HG02571 (cell line): ENCODE measurements around the gene KRTAP2-3.
"Not testable (repeated sequence)": the region's sequence is repeated elsewhere in the genome, so short reads cannot be mapped to it uniquely, and the experiment has no call there.

Experiments used
- ATAC-seq: cut with Tn5 transposase; IDR thresholded peaks from one replicate; pipeline ENCODE4 v1.9.1; 2021; ENCODE audit warnings: mild to moderate bottlenecking, moderate library complexity; ENCODE audit not compliant: unreplicated experiment

Gene KRTAP2-3

DNA sequence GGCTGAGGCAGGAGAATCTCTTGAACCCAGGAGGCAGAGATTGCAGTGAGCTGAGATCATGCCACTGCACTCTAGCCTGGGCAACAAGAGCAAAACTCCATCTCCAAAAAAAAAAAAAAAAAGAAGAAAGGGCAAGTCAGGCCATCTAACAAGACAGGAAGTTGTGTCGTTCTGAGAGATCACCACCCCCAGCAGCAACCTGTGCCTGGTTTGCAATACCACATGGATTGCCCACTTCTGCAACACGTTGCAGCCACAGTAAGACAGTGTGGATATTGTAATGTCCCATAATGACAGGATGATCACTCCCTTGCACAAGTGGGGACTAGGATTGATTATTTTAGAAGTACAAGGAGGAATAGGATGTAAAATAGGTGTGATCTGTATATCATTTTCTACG, 9.1 kb upstream of the KRTAP2-3 start:
- ATAC-seq = no peak

DNA sequence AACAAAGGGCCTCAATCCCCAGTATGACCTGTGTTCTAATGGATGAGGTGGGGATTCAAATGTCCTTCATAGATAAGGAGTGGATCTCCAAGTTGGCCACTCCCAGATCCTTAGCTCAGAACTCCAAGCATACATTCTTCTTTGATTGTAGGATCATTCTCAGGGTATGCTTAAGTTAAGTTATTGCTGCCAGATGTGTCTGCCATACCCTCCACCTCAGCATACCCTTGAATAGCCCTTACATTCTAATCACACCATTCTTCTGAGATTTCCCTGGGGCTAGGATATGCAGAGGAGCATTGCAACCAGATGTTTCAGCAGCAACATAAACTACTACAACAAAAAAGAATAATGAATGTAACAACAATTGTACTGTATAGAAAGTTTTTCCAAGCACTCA, 7.4 kb upstream of the KRTAP2-3 start:
- no peak for ATAC-seq

DNA sequence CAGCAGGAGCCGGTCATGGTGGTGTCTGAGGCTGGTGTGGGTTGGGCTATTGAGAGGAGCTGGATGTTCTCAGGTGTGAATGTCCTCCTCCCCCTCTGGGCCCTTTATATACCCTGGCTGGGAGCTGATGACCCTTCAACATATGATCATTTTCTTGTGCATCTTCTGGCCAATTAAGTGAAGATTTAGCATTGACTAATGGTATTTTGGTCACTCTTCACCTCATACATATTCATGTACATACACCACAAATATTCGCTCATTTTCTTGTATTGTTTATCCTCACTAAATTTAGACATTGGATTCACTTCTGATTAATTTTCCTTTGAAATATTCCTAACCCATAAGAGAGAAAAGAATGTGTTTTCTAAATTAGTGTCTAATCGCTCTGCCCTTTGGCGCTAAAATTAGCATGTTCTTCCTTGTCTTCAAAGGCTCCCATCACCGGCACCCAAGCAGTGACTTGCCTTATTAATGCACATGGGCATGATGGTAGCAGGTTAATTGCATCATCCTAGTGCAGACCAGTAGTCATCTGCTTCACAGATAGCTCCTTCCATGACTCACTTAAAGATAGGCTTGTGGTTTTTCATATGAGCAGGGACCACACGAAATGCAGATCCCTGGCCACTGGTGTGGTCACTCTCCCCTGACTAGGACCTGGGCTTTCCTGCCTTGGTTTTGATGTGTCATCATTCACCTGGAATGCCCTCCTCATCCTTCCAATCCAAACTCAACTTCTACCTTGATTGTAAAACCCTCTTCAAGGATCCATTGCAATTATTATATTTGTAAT, 6.1 kb upstream of the KRTAP2-3 start, which contains the start of gene KRTAP2-4:
Gene KRTAP2-4 (minus strand): TSS at position 51 of the 796 bp plus-strand sequence. CDS start 34 bp downstream, at position 17.
- ATAC-seq = no peak

DNA sequence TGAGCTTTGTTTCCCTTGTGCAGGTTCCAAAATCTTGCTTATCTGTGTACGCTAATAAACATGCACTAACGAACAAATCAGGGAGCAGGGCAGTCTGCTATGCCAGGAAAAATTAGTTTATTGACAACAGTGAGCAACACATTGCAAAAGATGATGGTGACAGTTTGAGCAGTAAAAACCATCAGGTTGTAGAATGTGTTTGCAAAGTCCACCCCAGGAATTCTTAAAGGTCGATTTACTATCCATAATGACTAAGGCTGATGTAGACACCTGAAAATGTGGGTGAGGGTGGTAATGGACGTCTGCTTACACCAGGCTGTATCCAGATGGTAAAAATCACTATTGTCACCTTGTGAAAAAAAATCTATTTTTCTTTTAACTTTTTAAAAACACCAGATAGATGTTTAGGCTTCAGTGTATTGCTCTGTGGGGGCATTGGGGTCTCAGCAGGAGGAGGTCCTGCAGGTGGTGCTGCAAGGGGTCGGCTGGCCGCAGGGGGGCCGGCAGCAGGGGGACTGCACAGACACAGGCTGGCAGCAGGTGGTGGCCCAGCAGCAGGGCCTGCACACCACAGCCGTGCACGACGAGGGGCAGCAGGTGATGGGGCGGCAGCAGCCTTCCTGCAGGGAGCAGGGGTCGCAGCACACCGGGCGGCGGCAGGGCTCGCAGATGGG, 5.2 kb upstream of the KRTAP2-3 start:
- not testable (repeated sequence) for ATAC-seq

DNA sequence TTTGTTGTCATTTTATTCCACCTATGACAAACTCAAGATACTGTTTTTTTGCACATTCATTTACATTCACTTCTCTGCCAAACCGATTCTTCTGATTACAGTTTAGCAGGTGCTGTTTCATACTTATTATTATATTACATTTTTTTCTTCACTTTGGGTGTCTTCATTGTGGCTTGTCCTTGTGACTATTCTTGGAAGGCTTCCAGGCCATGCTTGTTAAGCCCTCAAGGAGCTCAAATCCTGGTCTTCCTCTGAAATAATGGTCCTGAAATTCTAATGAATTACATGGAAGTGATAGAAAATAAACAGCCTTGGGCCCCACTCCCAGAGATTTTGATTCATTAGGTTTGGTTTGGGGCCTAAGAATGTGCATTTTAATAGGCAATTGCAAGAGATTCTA, 4.4 kb upstream of the KRTAP2-3 start:
- ATAC-seq = no peak

DNA sequence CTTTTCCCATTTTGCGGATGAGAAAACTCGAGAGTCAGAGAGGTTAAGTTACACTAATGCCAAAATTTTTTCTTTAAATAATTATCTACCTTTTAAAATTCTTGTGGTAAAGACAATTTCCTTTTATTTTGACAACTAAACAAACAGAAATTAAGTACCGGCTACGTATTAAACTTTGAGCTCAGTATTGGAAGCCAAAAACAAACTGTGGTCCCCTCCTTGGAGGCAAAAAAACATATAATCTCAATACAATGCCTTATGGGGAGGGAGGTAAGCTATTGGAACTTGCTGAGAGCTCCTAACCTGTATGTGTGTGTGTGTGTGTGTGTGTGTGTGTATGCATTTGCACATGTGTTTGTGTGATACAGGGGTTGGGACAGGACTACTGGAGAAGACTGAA, 3.5 kb upstream of the KRTAP2-3 start:
- no peak for ATAC-seq

DNA sequence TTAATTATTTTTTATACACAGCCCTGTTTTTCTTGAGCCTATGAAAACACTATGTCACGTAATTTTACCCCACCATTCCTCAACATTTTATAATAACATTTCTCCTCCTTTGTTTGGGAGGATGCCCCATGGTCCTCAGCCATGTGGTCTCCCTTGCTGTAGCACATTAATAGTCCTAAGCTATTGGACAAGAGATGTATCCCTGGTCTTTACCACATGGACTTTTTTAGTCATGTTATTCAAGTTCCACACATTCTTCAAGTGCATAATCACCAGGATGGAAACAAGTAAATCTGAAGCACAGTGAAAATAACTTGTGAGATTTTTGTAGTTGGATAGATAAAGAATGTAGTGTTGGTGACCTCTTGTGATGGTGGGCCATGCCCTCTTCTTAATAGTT, 2.0 kb upstream of the KRTAP2-3 start:
- no peak for ATAC-seq

DNA sequence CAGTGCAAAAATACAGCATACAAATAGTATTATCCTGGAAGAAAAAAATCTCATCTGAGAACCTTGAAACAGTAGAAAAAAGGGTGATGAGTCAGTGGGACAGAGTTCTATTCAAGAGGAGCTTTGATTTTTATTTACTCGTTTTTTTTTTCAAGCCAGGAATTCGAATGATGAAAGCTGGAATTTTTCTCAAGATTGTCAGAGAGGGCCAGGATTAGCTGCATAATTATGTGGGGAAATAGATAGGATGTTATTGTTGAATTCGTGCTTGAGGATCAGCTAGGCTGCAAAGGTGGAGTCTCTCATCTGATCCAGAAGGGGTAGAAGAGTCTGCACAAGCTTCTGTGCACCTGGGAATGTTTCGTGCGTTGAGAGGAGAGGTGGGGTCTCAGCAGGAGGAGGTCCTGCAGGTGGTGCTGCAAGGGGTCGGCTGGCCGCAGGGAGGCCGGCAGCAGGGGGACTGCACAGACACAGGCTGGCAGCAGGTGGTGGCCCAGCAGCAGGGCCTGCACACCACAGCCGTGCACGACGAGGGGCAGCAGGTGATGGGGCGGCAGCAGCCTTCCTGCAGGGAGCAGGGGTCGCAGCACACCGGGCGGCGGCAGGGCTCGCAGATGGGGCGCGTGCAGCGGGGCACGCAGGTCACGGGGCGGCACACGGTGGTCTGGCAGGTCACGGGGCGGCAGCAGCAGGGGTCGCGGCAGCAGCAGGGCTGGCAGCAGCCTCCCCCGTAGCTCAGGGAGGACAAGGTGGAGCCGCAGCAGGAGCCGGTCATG, 450 bp downstream of the KRTAP2-3 start:
- not testable (repeated sequence) for ATAC-seq

DNA sequence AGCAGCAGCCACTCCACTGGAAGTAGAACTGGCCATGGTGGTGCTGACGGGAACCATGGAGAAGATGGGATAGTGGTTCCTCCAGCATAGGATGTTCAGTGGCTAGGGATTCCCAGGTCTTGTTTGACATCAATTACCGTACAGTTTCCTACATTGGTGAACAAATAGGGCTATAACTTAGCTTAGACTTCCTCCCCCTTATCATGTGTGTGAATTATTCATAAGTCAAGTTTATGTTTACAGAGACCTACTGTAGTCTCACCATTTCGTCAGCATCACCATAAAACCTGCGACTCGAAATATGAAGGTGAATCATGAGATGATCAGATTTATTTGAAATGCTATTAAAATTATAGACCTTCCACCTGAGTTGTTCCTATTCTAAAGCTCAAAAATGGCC, 1.2 kb downstream of the KRTAP2-3 start:
- no peak for ATAC-seq

DNA sequence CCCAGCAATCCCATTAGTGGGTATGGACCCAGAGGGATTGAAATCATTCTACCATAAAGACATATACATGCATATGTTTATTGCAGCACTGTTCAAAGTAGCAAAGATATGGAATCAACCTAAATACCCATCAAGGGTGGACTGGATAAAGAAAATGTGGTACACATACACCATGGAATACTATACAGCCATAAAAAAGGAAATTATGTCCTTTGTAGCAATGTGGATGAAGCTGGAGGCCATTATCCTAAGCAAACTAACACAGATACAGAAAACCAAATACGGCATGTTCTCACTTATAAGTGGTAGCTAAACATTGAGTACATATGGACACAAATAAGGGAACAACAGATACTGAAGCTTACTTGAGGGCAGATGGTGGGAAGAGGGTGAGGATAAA, 2.4 kb downstream of the KRTAP2-3 start:
- no peak for ATAC-seq

DNA sequence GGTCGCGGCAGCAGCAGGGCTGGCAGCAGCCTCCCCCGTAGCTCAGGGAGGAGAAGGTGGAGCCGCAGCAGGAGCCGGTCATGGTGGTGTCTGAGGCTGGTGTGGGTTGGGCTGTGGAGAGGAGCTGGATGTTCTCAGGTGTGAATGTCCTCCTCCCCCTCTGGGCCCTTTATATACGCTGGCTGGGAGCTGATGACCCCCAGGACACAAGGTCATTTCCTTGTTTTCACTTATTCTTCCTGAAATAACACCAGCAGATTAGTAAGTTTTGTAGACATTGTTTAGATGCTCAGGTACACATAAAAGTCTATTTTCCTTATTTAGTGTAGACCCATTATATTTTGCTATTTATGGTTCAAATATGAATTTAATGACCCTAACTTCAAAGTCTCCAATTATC, 4.8 kb downstream of the KRTAP2-3 start, which contains the start of gene KRTAP2-2:
Gene KRTAP2-2 (minus strand): TSS at position 101 of the 400 bp plus-strand sequence. CDS start 19 bp downstream, at position 82.
- ATAC-seq = not testable (repeated sequence)

DNA sequence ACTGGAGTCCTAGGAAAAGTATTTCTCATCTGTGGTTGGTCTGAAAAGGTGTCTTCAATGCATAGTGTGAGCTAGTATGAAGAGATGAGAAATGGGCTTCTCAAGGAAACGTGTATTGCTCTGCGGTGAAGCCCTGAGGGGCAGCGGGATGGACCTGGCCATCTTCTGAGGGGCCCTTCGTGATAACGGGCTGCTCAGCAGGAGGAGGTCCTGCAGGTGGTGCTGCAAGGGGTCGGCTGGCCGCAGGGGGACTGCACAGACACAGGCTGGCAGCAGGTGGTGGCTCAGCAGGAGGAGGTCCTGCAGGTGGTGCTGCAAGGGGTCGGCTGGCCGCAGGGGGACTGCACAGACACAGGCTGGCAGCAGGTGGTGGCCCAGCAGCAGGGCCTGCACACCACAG, 5.4 kb downstream of the KRTAP2-3 start:
- not testable (repeated sequence) for ATAC-seq

DNA sequence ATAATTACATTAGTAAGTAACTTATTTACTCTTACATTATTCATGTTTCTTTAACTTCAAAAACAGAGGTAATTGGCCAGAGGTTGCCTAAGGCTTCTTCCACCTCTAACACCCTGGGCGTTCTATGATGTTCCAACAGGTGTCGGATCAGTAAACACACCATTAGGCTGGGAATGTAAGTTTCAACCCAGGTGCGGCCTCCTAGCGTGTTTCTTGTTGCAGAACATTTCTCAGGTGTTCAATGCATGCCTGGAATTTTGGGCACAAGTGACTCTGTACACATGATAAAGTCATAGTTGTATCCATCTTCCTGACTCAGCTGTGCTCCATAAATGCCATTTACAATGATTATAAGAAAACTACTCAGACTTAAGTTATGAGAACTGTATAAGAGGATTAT, 5.9 kb downstream of the KRTAP2-3 start:
- no peak for ATAC-seq

DNA sequence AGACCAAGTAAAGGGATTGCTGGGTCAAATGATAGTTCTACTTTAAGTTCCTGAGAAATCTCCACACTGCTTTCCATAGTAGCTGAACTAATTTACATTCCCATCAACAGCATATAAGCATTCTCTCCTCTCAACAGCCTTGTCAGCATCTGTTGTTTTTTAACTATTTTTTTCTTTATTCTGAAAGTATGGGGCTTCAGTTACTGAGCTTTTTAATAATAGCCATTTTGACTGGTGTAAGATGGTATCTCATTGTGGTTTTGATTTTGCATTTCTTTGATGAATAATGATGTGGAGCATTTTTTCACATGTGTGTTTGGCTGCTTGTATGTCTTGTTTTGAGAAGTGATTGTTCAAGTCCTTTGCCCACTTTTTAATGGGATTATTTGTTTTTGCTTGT, 7.3 kb downstream of the KRTAP2-3 start:
- no peak for ATAC-seq

DNA sequence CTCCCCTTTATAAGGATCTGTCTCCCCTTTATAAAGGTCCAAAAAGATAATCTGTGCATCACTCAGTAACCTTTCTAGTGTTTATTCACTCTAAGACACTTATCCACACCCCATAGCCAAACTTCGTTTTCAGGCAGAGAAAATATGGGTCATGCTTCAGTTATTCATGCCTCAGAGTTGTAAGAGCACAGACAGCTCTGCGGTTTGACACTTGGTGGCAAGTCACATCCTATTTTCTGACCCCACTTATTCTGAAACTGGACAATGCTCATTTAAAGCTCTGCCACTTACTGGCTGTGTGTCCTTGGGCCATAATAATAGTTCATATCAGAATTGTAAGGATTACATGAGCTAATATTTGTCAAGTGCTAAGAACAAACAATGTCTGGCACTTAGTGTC, 10.8 kb downstream of the KRTAP2-3 start:
- no peak for ATAC-seq

DNA sequence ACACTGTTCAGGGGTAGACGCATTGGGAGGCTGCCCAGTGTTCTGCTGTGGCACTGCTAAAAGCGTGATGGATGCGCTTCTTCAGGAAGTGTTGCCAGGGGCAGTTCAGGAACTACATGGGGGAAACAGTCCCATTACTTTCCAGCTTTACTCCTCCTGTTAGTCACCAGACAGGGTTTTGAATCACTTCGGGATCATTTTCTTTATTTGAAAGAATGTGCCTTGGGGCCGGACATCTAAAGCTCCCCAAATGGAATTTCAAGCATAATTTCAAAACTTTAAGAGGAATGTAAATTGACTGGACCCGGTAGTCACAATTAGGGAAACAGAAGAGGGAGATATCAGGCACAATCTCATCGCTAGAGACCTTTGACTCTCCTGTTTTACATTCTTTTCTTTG, 11.5 kb downstream of the KRTAP2-3 start:
- no peak for ATAC-seq

DNA sequence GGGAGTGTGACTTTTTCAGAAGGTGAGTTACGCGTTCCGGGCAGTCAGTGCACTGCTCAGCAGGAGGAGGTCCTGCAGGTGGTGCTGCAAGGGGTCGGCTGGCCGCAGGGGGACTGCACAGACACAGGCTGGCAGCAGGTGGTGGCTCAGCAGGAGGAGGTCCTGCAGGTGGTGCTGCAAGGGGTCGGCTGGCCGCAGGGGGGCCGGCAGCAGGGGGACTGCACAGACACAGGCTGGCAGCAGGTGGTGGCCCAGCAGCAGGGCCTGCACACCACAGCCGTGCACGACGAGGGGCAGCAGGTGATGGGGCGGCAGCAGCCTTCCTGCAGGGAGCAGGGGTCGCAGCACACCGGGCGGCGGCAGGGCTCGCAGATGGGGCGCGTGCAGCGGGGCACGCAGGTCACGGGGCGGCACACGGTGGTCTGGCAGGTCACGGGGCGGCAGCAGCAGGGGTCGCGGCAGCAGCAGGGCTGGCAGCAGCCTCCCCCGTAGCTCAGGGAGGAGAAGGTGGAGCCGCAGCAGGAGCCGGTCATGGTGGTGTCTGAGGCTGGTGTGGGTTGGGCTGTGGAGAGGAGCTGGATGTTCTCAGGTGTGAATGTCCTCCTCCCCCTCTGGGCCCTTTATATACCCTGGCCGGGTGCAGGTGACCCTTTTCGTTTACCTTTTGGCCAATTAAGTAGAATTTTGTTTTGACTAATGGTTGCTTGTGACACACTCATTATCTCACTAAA, 13.0 kb downstream of the KRTAP2-3 start, which contains the start of gene KRTAP2-1:
Gene KRTAP2-1 (minus strand): TSS at position 582 of the 731 bp plus-strand sequence. CDS start 49 bp downstream, at position 533.
- ATAC-seq = not testable (repeated sequence)

DNA sequence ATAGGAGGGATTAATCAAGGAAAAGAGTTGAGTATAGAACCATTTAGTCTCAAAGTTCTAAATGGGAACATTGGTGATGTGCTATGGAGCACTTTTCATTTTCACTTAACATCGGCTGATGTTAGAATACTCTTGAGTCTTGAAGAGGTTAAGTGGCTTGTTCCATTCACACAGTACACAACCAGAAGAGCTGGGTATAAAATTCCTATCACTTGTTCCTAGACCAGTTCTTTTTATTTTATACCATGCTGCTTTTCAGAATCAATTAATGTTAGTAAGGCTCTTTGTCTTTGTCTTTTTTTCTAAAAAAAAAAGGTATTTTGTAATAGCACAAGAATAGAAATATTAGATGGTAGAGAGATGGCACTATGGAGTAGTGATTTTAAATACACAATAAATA, 17.0 kb downstream of the KRTAP2-3 start:
- no peak for ATAC-seq

DNA sequence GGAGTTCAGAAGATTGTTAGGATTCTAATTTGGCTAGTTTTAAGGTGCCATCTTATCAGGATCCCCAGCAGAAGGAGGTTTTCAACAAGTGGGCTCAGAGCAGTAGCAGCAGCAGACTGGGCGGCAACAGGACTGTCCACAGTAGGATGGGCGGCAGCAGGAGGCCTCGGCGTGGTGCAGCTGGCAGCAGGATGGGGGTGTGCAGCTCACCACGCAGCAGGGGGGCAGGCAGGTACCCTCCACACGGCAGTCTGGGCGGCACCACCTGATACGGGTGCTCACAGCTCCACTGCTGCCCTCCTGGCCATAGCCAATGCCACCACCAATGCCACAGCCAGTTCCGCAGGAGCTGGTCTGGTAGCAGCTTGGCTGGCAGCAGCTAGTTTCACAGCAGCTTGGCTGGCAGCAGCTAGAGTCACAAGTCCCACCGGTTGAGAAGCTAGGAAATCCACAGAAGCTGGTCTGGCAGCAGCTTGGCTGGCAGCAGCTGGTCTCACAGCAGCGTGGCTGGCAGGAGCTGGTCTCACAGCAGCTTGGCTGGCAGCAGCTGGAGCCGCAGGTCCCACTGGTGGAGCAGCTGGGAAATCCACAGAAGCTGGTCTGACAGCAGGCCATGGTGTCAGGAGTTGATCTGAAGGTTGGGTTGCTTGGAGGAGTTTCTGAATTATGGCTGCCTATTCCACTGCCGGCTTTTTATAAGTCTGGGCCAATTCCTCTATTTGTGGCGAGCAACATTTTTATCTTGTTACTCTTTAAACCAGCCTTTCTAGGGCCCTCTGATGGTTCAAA, 18.9 kb downstream of the KRTAP2-3 start, which contains the start of gene KRTAP1-1:
Gene KRTAP1-1 (minus strand): TSS at position 668 of the 789 bp plus-strand sequence. CDS start 53 bp downstream, at position 615.
- not testable (repeated sequence) for ATAC-seq
